CD4-positive, alpha-beta T cell treated with Interleukin-15 for 1 hour (primary cell): ENCODE results near the gene IRX3.

ENCODE experiments used
- DNase-seq: peaks from one replicate; pipeline ENCODE4 v3.0.0-alpha.2; 2020

Gene IRX3

DNA sequence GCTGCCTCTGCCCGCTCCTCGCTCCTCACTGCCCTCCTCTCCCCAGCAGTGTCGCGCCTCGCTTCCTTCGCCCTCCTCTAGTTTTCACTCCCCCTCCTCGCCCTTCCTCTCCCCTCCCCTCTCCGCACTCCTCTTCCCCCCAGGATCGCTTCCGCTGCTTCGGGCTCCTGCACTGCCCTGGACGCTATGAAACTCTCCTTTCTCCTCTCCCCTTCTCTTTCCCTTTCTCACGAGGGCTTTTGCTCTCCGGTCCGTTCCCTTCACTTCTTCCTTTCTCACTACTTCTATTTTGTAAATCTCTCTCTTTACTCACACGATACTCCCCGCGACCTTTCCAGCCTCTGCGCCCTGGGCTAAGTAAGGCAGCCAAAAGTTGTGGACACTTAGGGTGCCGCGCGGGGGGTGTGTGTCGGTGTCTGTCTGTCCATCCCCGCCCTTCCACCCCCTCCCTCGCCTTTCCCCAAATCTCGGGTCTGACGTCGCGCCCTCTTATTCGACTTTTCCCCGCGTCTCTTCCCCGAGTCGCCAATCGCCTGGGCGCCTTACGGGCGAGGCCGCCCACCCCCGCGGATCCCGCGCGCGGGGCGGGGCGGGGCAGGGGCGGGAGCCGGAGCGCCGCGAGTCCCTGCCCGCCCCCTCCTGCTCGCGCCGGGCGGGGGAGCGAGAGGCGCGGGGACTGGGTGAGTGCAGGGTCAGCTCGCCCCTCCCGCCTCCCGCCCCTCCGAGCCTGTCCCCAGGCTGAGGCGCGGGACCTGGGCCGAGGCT is at the start of gene IRX3:
TSS of gene IRX3 (minus strand) at position 422 of the 765 bp plus-strand sequence. CDS start 737 bp downstream, outside the sequence.
- DNase-seq: no peak

DNA sequence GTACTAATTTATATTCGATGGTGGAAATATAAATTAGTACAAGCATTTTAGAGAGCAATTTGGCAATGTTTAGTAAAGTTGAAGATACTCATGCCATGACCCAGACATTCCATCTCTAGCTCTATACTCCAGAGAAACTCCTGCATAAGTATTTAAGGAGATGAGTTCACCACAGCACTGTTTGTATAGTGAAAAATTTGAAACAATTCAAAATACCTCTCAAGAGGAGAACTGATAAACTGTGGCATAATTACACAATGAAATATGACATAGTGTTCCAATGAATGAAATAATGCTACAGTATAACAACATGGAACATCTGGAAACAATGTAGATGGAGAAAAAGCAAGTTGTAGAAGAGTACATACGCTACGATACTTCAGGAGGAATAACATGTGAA is 48.6 kb upstream of the IRX3 start:
- DNase-seq: no peak

DNA sequence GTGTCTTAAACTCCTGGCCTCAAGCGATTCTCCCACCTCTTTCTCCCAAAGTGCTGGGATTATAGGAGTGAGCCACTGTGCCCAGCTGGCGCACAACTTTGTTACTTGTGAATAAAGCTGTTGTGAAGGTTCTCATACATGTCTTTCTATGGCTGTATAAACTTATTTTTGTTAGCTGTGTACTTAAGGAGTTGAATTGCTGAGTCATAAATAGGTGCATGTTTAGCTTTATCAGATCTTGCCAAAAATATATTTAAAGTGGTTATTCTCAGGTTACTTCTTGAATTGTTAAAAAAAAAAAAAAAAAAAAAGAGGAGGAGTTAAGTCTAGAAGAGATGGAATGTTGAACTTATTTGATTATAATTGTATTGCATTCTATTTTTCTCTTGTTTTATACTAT is 47.6 kb upstream of the IRX3 start:
- DNase-seq: no peak

DNA sequence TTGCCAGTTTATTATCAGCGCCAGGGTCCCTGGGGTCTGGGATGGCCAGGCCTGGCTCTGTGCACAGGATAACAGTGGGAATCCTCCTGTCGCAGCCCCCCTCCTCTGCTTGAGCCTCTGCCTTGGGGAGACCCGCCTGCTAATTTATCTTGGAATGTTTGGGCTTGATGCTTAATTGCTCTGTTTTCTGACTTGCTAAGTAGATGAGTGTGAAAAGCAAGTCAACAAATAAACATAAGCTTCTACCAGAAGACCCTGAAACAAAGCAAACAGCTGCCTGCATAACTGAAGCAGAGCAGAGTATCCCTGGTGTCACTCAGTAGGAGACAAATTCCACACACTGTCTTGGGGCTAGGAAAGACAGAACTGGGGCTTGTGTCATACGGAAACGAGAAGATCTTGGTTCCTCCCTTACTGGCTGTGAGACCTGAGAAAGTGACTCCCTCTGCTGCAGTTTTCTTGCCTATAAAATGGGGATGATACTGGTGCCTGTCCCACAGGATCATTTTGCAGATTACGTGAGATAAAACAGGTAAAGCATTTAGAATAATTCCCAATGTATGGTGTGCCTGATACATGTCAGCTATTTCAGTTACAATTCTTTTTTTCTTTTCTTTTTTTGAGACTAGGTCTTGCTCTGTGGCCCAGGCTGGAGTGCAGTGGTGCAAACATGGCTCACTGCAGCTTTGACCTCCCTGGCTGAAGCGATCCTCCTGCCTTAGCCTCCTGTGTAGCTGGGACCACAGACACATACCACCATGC is 44.8 kb upstream of the IRX3 start:
- DNase-seq: no peak

DNA sequence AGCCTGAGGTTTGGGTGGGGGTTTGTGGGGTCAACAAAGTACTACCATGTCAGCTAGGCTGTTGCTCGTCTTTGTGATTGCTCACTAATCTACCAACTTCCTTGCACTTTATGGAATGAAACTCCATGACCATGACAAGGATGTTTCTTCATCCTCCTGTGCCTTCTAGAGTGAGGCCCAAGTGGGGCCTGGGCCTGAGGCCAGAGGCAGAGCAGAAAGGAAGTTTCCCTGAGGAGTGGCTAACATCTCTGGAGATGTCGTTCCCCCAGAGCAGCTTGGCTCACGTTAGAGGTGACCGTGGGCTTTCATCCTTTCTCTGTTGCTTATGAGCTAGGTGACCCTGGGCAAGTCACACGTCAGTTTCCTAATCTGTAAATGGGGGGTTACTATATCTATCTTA is 41.0 kb upstream of the IRX3 start:
- no peak for DNase-seq

DNA sequence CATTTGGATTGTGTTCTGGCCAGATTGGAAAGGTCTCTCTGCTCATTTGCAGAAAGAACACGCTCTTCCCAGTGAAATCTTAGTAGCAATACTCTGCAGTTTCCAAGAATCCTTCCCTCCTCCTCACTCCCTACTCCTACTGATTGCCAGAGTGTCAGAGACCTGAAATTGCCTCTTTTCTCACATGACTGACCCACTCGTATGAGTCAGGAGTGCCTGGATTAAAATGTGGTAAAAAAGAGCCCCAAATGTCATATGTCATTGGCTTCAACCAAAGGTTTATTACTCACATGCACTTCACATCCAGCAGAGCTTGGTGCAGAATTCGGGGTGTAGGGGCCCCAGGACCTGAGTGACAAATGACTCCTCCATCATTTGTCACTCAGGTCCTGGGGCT is 39.7 kb upstream of the IRX3 start:
- no peak for DNase-seq

DNA sequence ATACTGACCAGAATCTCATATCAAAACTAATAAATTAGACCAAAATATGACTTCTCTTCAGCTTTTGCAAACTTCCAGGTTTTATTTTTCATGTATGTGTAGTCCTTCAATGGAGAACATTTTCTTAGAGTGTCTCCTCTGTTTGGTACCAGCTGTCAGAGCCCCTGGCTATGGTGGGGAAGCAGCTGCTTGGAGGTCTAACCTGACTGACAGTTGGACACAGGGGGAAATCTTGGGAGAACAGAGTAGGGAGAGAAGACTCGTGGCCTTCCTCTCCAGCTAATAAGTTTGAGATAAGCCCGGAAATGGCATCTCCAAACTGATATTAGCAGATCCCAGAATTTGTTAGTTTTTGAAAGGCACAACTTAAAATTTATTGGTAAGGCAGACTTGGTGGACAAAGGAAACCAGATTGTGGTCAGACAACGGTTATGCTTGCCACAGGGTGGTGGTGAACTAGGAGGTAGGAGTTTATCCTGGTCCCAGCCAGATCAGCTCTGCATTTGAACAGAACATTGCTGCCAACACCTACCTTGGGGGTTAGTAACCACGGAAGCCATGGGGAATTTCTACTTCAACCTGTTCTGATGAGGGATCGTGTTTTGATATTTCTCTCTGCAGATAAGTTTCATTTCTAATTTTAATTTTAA is 39.2 kb upstream of the IRX3 start:
- DNase-seq: no peak

DNA sequence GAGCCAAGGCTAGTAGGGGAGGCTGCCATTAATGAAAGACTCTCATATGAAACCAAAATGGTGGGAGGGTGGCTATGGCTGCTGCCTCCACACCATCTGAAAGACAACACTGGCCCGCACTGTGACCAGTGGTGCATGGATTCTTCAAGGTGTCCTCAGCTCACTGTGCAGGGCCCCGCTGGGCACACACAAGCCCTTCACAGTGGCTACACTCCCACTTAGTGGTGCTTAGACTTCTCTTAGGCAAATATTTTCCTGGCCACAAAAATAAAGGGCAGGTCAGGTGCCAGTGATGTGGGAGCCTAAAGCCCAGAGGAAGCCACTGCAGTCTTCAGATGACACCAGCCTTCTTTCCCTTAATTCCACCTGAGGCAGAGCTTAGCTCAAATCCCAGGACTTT is 38.1 kb upstream of the IRX3 start:
- DNase-seq: no peak

DNA sequence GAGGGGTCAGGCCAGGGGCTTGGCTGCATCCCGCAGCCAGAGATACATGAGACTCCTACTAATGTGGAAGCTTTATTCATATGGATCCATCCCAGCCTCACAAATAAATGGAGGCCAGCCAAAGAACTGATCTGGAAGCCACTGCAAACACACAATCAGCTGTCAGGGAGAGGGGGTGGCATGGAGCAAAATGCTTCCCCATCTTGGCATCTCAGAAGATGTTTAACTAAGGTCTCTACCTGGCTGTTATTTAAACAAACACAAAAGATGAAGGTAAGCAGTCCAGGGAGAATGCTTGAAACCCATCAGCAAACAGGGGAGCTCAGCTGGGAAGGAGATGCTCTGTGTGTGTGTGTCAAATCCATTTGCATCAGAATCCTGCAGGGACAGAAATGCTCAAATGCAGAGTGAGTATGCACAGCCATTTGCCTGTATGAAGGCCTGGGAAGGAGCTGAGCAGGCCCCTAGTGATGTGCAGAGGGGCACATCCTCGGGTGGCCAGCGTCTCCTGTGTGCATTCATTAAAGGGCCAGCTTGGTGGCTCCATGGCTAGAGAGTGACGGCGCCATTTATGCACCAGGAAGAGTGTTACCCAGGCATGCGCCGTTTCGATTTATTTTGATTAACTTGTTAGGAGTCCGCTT is 34.2 kb upstream of the IRX3 start:
- DNase-seq: no peak

DNA sequence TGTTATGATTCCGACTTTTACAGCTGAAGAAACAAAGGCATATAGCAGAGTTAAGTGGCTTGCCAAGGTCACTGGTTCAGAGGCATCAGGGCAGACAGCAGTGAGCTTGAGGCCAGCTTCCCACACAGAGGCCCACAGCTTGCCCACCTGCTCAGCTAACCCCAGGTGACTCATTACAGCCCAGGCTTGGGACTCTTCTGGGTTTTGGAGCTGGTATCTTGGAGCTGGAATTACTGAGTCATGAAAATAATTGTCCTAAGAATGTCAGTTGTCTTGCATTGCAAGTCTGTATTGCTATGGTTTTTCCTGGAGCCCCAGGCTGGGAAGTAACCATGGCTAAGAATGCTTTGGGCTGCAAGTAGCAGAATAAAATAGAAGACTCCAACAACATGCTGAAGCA is 32.4 kb upstream of the IRX3 start:
- no peak for DNase-seq

DNA sequence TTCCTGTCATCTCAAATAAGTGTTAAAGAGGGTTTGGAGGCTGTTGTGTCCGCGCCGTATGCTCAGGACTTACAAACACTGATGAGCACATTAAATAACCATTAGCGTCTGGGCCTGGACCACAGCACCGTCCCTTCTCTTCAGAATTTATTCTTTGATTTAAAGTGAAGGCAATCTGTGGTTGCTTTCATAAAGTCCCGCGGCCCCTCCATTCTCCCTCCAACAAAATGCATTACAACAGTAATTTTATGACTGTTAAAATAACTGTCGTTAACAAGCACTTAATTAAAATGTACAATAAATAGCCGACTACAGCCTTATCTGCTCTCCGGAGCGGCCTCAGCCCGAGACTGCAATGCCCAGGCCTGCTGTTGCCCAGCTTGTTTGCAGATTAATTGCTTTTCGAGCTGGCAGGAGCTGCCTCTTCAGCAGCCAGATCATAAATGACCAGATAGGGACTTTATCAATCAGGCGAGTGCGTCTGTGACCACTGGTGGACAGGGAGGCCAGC is 30.6 kb upstream of the IRX3 start:
- no peak for DNase-seq

DNA sequence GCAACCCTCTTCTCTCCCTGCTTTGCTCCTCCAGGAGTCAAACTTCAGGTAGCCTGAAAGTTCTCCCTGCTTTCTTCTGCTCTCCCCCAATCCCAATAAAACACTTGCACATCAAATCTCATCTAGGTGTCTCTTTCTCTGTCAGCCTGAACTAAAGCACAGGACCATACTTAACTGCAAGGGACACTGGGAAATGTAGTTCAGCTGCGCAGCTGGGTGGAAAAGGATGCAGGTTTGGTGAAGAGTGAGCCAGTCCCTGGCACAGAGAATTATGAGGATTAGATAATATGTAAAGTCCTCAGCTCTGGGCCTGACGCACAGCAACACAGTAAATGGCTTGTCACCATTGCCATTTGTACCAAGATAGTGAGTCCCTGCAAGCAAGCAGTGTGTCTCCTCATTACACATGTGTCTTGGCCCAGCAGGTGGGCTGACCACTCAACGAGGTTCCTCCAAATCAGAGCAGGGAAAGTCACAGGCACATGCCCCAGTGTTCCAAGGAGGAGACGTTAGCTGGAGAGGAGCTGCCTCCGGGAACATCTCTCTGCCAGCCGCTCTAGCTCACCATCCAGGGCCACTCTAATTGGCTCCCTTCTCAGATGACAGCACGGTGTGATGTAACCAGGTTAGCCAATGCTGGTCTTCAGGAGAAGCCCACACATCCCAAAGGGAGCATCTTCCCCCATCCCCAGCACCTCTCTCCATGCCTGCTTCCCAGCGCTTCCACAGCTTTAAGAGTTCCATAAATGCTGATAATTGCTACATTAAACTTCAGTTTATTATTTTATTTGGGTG is 29.7 kb upstream of the IRX3 start:
- DNase-seq: no peak

DNA sequence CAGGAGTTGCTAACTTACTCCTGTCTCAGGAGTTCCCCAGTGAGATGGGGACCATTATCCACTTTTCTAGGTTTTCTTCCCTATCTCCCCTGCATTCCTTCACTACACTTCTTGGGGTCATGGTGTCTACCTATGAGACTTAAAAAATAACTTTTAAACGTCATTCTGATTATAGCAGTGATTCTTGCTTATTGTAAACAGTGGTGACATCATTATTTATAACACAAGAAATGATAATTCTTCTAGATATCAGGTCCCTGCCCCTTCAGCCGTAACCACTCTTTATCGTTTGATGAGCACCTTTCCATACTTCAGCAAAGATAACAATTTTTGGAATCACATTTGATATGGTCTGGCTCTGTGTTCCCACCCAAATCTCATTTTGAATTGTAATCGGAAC is 27.2 kb upstream of the IRX3 start:
- no peak for DNase-seq

DNA sequence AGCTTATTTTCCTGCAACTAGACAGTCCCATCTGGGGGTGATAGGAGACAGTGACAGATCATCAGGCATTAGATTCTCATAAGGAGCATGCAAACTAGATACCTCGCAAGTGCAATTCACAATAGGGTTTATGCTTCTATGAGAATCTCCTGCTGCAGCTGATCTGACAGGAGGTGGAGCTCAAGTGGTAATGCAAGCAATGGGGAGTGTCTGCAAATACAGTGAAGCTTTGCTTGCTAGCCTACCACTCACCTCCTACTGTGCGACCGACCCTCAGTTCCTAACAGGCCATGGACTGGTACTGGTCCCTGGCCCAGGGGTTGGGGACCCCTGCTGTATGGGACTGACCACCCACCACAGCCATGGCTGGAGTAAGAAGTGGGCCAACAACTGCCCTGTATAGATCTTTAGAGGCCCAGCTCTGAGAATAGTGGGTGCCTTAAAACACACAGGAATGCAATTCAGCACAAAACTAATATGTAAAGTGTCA is 26.0 kb upstream of the IRX3 start:
- no peak for DNase-seq

DNA sequence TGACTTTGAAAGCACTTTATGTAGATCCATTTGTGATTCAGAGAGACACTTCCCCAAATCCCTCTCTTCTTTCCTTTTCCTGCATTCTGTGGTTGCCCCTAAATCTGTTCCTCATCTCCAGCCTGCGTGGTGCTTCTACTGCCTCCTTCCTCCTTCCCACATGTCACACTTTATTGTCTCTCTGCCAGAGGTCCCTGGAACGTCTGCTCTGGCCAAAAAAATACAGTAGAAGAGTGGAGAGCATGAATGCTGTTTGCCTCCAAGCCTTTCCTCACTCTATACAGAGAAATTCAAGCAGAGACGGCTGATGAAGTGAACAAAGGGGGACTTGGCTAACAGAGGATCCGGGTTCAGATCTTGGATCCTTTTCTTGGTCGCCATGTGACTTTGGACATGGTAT is 22.8 kb upstream of the IRX3 start:
- DNase-seq: no peak

DNA sequence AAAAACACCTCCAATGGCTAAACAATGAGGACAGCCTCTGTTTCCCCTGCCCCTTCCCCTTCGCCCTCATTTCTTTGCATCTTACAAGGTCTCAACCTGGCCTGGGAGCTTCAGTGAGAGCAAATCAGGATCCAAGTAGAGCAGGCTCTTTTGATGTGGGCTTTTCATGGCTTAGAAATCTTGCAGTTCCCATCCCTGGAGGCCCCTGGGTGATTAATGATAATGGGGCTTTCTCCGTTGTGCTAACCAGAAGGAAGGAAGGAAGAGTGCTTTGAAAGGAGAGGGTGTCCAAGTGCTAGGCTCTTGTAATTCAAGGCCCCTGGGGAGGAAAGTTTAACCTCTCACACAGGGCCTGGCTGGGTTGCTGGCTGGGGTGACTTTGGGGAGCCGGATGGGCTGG is 18.5 kb upstream of the IRX3 start:
- no peak for DNase-seq

DNA sequence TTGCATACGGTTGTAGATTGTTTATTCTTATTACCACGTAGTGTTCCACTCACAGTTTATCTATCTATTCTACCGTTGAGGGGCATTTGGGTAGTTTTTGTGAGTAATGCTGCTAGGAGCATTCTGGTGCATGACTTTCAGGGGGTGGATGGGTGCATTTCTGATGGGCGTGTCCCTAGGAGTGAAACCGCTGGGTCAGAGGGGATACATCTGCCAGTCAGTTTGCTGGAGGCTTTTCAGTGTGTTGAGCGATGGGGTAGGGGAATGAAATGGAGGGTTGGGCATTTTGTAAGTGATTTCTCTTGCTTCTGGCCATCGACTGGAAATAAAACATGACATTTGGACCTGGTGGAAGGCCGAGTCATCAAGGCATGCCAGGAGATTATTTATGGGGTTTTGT is 17.0 kb upstream of the IRX3 start:
- no peak for DNase-seq

DNA sequence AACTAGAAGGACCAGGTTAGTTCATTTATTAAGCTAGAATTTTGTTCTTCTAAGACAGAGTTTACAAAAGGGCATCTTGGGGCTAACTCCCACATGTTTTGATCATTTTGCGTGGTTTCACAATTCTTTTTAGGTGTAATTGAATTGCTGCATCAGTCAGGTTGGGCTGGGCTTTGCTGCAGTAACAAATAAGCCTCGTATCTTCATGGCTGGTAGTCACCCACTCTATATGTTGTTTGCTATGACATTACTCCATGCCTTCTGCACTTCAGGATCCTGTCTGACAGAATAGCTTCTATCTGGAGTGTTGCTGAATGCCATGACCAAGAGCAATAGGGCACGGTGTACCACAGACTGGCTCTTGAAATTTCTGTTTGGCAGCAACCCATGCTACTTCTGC is 10.6 kb upstream of the IRX3 start:
- no peak for DNase-seq

DNA sequence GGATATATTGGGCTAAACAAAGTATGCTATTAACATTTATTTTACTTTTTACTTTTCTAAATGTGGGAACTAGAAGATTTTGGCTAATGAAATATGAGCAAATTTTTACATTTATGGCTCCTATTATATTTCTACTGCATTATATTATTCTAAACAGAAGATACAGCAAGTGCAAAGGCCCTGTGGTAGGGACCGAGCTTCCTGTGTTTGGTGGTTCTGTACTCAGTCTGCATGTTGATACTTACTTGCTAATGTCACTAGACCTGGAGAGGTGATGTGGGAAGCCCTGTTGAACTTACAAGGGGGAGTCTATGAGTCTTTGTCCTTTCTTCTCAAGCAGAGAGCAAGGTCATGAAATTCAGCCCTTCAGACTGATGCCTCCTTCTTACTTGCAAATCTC is 10.0 kb upstream of the IRX3 start:
- no peak for DNase-seq

DNA sequence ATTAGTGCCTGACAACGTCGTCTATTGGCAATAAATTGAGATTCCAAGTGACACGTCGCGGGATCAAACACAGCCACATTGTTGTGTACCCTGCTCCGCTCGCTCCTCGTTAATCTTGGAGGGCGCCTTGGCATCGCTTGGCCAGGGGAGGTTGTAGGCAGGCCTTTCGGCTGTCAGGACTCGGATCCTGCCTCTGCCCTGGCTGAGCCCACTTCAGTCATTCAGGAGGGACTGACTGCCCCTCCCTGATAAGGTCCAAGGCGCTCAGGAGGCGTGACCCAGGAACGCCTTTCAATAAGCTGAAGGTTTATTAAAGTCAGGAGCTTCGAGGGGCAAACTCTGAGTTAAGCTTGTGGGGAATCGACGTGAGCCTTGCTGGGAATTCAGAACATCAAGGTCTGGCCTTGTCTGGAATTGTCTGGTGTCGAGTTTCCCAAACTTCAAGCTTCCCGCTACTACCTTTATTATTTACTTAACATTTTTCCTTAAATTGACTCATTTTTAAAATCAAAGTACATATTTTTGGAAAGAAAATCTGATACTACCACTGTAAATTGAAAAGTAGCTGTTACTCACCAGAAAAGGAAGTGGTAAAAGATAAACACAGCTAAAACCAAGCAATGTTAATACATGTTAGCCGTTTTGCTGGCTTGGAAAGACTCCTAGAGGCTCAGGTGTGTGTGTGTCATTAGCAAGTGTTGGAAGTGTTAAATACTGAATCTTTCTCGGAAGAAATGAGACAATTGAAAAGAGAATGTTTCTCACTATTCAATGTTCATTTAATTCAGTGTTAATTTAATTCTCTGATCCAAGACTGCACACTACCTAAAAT is 5.3 kb upstream of the IRX3 start:
- DNase-seq: no peak
